CD4-positive, alpha-beta T cell (primary cell): Measurements from ENCODE around the gene SLC38A1. TPM values are rescaled to one million over a fixed set of nuclear protein-coding genes. Genes with fewer than 3 reads are reported as not detected.

ENCODE experiments used
- ATAC-seq: fragments of 200-7000 bp; cut with Tn5 transposase; one replicate; pipeline ENCODE4 v1.10.0; 2022; ENCODE audit warnings: mild to moderate bottlenecking; ENCODE audit not compliant: poor library complexity
- CTCF ChIA-PET: fragments of 350-600 bp; sonication (Branson Sonifier 250); formaldehyde crosslinking; loops from one replicate; lab custom pipeline; 2021; ENCODE audit warnings: antibody characterized with exemption, inconsistent platforms; lab: Charles Lee
- POLR2A ChIA-PET: fragments of 350-600 bp; sonication (Branson Sonifier 250); formaldehyde crosslinking; loops from one replicate; lab custom pipeline; 2021; ENCODE audit warnings: antibody characterized with exemption, inconsistent platforms; lab: Charles Lee
- DNase-seq, 14 experiments: peaks; one replicate each; pipeline ENCODE4 v3.0.0-alpha.2; 2013 to 2020; ENCODE audit warnings: mixed read lengths in 2 of 14
- H3K27ac ChIP-seq, 2 donors: one replicate each; pipeline versions ENCODE4 v1.5.1 to v1.7.0; 2013; ENCODE audit warnings: low read length in 2 of 2, low read depth in 1 of 2, mild to moderate bottlenecking in 1 of 2
- H3K27me3 ChIP-seq, 2 experiments: 1 replicate in 1 of 2; 2 replicates in 1 of 2; pipeline versions ENCODE4 v1.6.1 to v1.7.0; 2013; ENCODE audit warnings: low read length in 2 of 2, control low read depth in 1 of 2, mild to moderate bottlenecking in 1 of 2, moderate library complexity in 1 of 2; ENCODE audit not compliant: insufficient read depth in 2 of 2, control insufficient read depth in 1 of 2
- H3K36me3 ChIP-seq: one replicate; pipeline ENCODE4 v1.6.1; 2013; ENCODE audit warnings: low read length, control low read depth; ENCODE audit not compliant: insufficient read depth
- H3K4me1 ChIP-seq: one replicate; pipeline ENCODE4 v1.6.1; 2013; ENCODE audit warnings: low read length, control low read depth; ENCODE audit not compliant: insufficient read depth
- H3K4me3 ChIP-seq: one replicate; pipeline ENCODE4 v1.5.1; 2013; ENCODE audit warnings: mild to moderate bottlenecking, low read length, moderate library complexity
- H3K9me3 ChIP-seq, 2 experiments: 1 replicate in 1 of 2; 2 replicates in 1 of 2; pipeline versions ENCODE4 v1.6.1 to v1.7.0; 2013; ENCODE audit warnings: low read length in 2 of 2, mild to moderate bottlenecking in 2 of 2, control low read depth in 1 of 2, moderate library complexity in 1 of 2; ENCODE audit not compliant: control insufficient read depth in 1 of 2, insufficient read depth in 1 of 2
- H3K27ac Mint-ChIP-seq: one replicate; pipeline ENCODE4 v1.8.0; 2020; ENCODE audit warnings: mixed read lengths
- H3K27me3 Mint-ChIP-seq: one replicate; pipeline ENCODE4 v1.8.0; 2021; ENCODE audit warnings: mixed read lengths
- H3K36me3 Mint-ChIP-seq: one replicate; pipeline ENCODE4 v1.8.0; 2021; ENCODE audit warnings: low read depth, mixed read lengths
- H3K4me1 Mint-ChIP-seq: one replicate; pipeline ENCODE4 v1.8.0; 2021; ENCODE audit warnings: low read depth, mixed read lengths
- H3K4me3 Mint-ChIP-seq: one replicate; pipeline ENCODE4 v1.8.0; 2020; ENCODE audit warnings: mild to moderate bottlenecking, mixed read lengths
- H3K9me3 Mint-ChIP-seq: one replicate; pipeline ENCODE4 v1.8.0; 2020; ENCODE audit warnings: mixed read lengths
- CTCF ChIP-seq: fragments of 200-600 bp; IDR thresholded peaks from one replicate; pipeline ENCODE4 v1.8.0; 2022; ENCODE audit warnings: antibody characterized with exemption, mild to moderate bottlenecking
- intact Hi-C, 2 experiments: fragments of 100-400 bp; cut with DNase I in 1 of 2; cut with micrococcal nuclease in 1 of 2; formaldehyde crosslinking; loops; one replicate each; pipeline versions ENCODE4 v1.15.1 to v1.9.0; 2023 to 2025; cut with DNase I, micrococcal nuclease
- total RNA-seq, 174 experiments: library from RNA in 2 of 174; stranded (reverse) in 2 of 174; gene quantifications; one replicate each; pipeline ENCODE4 v1.2.3 and lab custom pipeline; 2021 to 2026

Gene SLC38A1
- total RNA-seq, 2 experiments from 2014 or later = 327 to 346 TPM

- ChIA-PET CTCF (interaction anchor here (1.0 to 1.6 kb wide), 5 partner anchors 20 to 276 kb away, joined by 3 to 9 read pairs (median 4); partner anchors contain the start of gene SCAF11), POLR2A (interaction anchor here (0.6 to 5.4 kb wide), 26 partner anchors 9 to 1839 kb away, joined by 3 to 176 read pairs (median 4); partner anchors contain the start of gene SLC38A2)
- peaks cover 29% of the 10 kb centered on the region for H3K4me1 Mint-ChIP-seq
- DNase-seq (peak; percentile 33 to 91 (median 59)), ATAC-seq (peak; percentile 45)
- TF ChIP-seq CTCF = no peak
- peak overlapping the region; percentile 96 to 99 for H3K27ac ChIP-seq
- peaks cover 6% of the 10 kb centered on the region for H3K36me3 ChIP-seq
- intact Hi-C loops = loop anchor here (1.0 to 10.0 kb wide), 6 partner anchors 45 to 532 kb away; partner anchors contain the start of gene SCAF11 (in 2 of the 2)
- peaks cover 27% of the 10 kb centered on the region for H3K36me3 Mint-ChIP-seq
- H3K27me3 ChIP-seq = no peaks in the 10 kb centered on the region
- no peaks in the 10 kb centered on the region for H3K27me3 Mint-ChIP-seq
- no peak overlapping the region for H3K27ac Mint-ChIP-seq
- H3K9me3 Mint-ChIP-seq = no peaks in the 10 kb centered on the region
- peak overlapping the region; percentile 90 for H3K4me3 ChIP-seq
- no peak overlapping the region for H3K4me3 Mint-ChIP-seq
- no peaks in the 10 kb centered on the region for H3K9me3 ChIP-seq
- H3K4me1 ChIP-seq = peaks cover 47% of the 10 kb centered on the region
Measured at GRCh38 chr12:46266869-46267574, 1.8 kb downstream of the SLC38A1 start.

- peak overlapping the region; percentile 90 for H3K4me3 ChIP-seq
Measured at GRCh38 chr12:46266382-46266791, 2.5 kb downstream of the SLC38A1 start.

More at GRCh38 chr12:46266382-46266791, 2.5 kb downstream of the SLC38A1 start:
- ChIA-PET POLR2A (interaction anchor here (0.6 to 5.4 kb wide), 26 partner anchors 9 to 1840 kb away, joined by 3 to 176 read pairs (median 4); partner anchors contain the start of gene SLC38A2), CTCF (interaction anchor here (1.0 to 1.6 kb wide), 5 partner anchors 20 to 276 kb away, joined by 3 to 9 read pairs (median 4); partner anchors contain the start of gene SCAF11)
- DNase-seq (peak in 9 of 14 experiments; percentile 25 to 80 (median 42)), ATAC-seq (peak; percentile 27)
- H3K36me3 Mint-ChIP-seq = peaks cover 33% of the 10 kb centered on the region
- H3K4me1 Mint-ChIP-seq = peaks cover 22% of the 10 kb centered on the region
- no peaks in the 10 kb centered on the region for H3K27me3 Mint-ChIP-seq
- intact Hi-C loops = loop anchor here (1.0 to 10.0 kb wide), 6 partner anchors 44 to 532 kb away; partner anchors contain the start of gene SCAF11 (in 2 of the 2)
- H3K27ac Mint-ChIP-seq = no peak overlapping the region
- H3K27ac ChIP-seq = peak overlapping the region; percentile 96 to 99
- no peaks in the 10 kb centered on the region for H3K27me3 ChIP-seq
- H3K9me3 Mint-ChIP-seq = no peaks in the 10 kb centered on the region
- no peak for TF ChIP-seq CTCF
- no peaks in the 10 kb centered on the region for H3K9me3 ChIP-seq
- peaks cover 10% of the 10 kb centered on the region for H3K36me3 ChIP-seq
- H3K4me3 Mint-ChIP-seq = no peak overlapping the region
- peaks cover 50% of the 10 kb centered on the region for H3K4me1 ChIP-seq
